ENCODE results near the gene USP16. TPM values are rescaled to one million over a fixed set of nuclear protein-coding genes. Genes with fewer than 3 reads are reported as not detected.

Gene USP16
- total RNA-seq, 4 donors from 2014 or later: 28.3 to 49.5 (median 38.3) TPM

DNA sequence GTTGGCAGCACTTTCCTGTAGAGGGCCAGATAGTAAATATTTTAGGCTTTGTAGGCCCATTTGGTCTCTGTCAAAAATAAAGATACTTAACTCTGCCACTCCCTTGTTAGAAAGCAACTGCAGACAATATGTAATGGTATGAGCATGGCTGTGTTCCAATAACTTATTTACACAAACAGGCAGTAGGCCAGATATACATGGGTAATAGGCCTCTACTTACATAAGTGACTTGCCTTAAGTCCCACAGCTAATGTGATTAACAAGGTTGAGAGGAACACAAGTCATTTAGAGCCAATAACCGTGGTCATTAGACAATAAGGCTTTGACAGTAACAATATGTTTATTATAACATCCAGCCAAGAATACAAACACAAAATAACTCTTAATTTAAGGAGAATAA lies 31.5 kb downstream of the USP16 start:
- H3K4me3 ChIP-seq: no peak overlapping the region
- H3K4me1 ChIP-seq: no peaks in the 10 kb centered on the region
- TF ChIP-seq, protein P1, sequence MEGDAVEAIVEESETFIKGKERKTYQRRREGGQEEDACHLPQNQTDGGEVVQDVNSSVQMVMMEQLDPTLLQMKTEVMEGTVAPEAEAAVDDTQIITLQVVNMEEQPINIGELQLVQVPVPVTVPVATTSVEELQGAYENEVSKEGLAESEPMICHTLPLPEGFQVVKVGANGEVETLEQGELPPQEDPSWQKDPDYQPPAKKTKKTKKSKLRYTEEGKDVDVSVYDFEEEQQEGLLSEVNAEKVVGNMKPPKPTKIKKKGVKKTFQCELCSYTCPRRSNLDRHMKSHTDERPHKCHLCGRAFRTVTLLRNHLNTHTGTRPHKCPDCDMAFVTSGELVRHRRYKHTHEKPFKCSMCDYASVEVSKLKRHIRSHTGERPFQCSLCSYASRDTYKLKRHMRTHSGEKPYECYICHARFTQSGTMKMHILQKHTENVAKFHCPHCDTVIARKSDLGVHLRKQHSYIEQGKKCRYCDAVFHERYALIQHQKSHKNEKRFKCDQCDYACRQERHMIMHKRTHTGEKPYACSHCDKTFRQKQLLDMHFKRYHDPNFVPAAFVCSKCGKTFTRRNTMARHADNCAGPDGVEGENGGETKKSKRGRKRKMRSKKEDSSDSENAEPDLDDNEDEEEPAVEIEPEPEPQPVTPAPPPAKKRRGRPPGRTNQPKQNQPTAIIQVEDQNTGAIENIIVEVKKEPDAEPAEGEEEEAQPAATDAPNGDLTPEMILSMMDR (IDR thresholded peaks at IDR 0.05): no peak
- no peak for TF ChIP-seq POLR2A (IDR thresholded peaks at IDR 0.05)
- H3K9me3 ChIP-seq: no peaks in the 10 kb centered on the region
- peaks cover 0 to 95% (median 0%) of the 10 kb centered on the region in 3 donors for H3K36me3 ChIP-seq
- no peaks in the 10 kb centered on the region for H3K27me3 ChIP-seq
- H3K27ac ChIP-seq: no peak overlapping the region
- no peak for DNase-seq

DNA sequence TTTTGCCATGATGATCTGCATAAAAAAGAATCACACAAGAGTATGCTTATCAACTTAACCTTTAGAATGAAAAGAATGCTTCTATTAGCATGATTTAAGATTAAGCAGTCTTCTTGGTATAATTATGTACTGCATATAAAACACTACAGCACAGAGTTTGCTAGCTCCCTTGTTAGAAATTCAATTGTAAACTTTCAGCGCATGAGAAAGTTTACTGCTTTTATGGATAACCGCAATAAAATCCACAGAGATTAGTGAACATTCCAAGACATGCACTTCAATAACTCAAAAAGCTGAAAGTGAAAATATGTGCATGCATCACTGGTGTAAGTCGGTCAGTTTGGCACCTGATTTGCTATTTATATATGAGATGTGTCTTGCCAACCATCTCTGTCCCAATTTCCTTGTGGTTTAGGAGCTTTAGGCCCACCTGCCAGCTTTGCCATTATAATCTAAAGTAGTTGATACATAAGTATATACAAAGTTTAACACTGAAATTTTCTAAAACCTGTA lies 32.1 kb downstream of the USP16 start:
- H3K4me3 ChIP-seq: no peak overlapping the region

DNA sequence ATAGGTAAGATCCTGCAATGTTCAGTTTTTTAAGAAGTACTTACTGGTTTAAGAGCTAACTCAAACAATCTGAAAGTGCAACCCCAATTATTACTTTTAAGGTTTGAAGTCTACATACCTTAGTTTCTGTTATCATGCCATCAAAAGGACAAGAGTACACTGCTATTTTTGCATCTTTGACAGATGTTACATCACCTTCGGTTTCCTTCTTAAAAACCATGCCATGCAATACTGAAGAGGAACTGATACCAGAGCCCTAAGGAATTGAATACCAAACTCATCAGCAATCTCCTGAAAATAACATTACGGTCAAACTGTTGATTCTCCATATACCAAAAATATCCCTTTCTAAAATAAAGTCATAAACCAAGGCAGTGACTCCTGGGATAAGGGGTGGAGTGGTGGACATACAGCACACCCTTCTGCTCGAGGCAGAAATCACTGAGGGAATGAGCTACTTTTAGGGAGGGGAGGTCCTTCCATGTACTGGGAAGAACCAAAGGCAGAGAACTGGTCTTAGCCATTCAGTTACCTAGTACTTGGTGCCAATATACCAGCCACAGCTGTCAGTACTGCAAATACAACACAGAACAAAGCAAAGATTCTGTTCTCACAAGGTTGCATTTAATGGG lies 40.5 kb downstream of the USP16 start:
- no peaks in the 10 kb centered on the region for H3K9me3 ChIP-seq
- no peaks in the 10 kb centered on the region for H3K27me3 ChIP-seq
- peaks cover 0 to 94% (median 0%) of the 10 kb centered on the region in 3 donors for H3K36me3 ChIP-seq
- H3K4me3 ChIP-seq: no peak overlapping the region
- no peak overlapping the region for H3K27ac ChIP-seq
- no peak for DNase-seq
- TF ChIP-seq POLR2A (IDR thresholded peaks at IDR 0.05): no peak
- TF ChIP-seq, protein P1 (IDR thresholded peaks at IDR 0.05): no peak
- H3K4me1 ChIP-seq: no peaks in the 10 kb centered on the region

More for the DNA sequence above, 32.1 kb downstream of the USP16 start:
- Histone ChIP-seq H3K27me3 (no peaks in the 10 kb centered on the region), H3K4me1 (no peaks in the 10 kb centered on the region), H3K36me3 (peaks cover 0 to 95% (median 0%) of the 10 kb centered on the region in 3 donors), H3K9me3 (no peaks in the 10 kb centered on the region), H3K27ac (no peak overlapping the region)
- no peak for DNase-seq
- no peak for TF ChIP-seq POLR2A (IDR thresholded peaks at IDR 0.05)

DNA sequence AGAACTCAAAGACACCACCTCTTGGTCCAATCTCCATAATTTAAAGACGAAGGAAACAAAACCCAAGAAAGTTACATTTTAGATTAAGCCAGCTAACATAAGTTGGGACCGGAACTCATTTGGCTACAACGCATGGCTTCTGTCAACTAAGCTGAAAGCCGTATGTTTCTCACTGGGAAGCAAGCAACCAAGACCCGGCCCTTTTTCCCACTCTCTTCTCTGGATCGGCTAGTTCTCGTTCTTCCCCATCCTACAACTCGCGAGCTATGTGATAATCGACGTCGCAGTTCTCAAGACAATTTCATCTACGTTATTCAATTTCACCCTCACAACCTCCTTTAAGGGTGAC lies 48.4 kb downstream of the USP16 start:
- no peak for DNase-seq
- TF ChIP-seq POLR2A (IDR thresholded peaks at IDR 0.05): no peak
- TF ChIP-seq, protein P1 (IDR thresholded peaks at IDR 0.05): no peak
- H3K27me3 ChIP-seq: no peaks in the 10 kb centered on the region
- H3K27ac ChIP-seq: peak overlapping the region; percentile 78 to 92 (median 90)
- peaks cover 0 to 15% (median 0%) of the 10 kb centered on the region in 3 donors for H3K36me3 ChIP-seq
- peaks cover 0 to 19% (median 13%) of the 10 kb centered on the region in 4 donors for H3K4me1 ChIP-seq
- H3K4me3 ChIP-seq: peak overlapping the region; percentile 76 to 95 (median 90)
- H3K9me3 ChIP-seq: no peaks in the 10 kb centered on the region

DNA sequence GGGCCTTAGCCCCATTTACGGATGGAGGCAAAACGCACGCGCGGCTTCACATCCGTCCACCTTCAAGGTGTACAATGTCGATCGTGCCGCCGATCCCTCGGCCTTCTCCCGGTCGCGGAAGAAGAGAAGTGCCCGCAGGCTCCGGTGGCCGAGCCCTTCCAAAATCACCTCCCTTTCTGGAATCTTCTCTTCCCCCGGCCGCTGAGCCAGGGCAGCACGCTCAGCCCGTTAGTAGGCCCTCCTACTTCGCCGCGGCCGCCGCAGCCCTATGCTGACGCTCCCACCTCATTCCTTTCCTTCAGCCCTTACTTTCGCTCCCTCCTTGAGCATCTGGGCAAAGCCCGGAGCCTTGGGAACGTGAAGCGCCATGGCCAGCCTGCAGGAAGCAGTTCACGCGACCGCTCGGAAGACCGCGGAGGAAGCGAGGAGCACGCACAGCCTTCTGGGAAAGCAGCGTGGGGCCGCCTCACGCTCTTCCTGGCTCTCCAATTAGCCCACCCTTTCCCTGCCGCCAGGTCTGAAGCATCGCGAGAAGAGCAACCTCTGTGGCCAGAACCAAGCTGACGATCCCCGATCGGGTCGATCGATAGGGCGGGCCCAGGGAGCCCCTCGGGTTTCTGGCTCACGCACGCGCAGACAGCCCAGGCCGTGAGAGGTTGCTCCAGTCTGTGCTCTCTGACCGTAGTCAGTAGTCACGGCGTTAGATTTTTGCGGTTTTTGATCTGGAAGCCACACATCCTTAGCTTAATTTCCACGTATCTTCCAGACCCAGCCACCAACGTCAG lies 48.9 kb downstream of the USP16 start, which contains the start of gene CCT8:
CCT8 (minus strand) TSS at position 427 of the 785 bp plus-strand sequence; CDS start at position 369, 58 bp downstream.
- no peaks in the 10 kb centered on the region for H3K27me3 ChIP-seq
- H3K27ac ChIP-seq: peak within 1 kb of the TSS; percentile 78 to 92 (median 90)
- peak within 1 kb of the TSS; percentile 76 to 95 (median 90) for H3K4me3 ChIP-seq
- H3K4me1 ChIP-seq: peaks cover 0 to 19% (median 13%) of the 10 kb centered on the region in 4 donors
- TF ChIP-seq, protein P1 (IDR thresholded peaks at IDR 0.05): no peak
- TF ChIP-seq POLR2A (IDR thresholded peaks at IDR 0.05): peak; percentile 78 to 80
- DNase-seq: peak; percentile 98 to 99 (median 98)
- peaks cover 0 to 9% (median 0%) of the 10 kb centered on the region in 3 donors for H3K36me3 ChIP-seq
- H3K9me3 ChIP-seq: no peaks in the 10 kb centered on the region

DNA sequence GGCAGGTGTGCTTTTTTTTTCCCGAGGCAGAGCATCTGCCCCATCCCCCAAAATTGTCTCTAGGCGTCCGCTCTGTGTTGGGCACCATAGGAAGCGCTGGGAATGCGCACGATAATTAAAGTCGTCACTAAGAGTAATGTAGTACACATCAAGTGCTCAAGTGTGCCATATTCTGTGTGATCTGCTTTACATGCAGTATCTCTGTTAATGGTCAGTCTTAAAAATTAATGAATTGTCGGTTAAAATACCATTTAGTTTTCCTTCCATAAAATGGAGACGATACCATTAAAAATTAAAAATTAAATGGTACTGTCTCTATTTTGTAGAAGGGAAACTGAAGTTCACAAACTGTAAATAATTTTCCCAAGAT lies 49.5 kb downstream of the USP16 start:
- TF ChIP-seq, protein P1 (IDR thresholded peaks at IDR 0.05): no peak
- TF ChIP-seq POLR2A (IDR thresholded peaks at IDR 0.05): no peak
- no peaks in the 10 kb centered on the region for H3K27me3 ChIP-seq
- peaks cover 0 to 19% (median 13%) of the 10 kb centered on the region in 4 donors for H3K4me1 ChIP-seq
- H3K27ac ChIP-seq: peak overlapping the region; percentile 78 to 92 (median 90)
- peak overlapping the region; percentile 76 to 95 (median 90) for H3K4me3 ChIP-seq
- peaks cover 0 to 4% (median 0%) of the 10 kb centered on the region in 3 donors for H3K36me3 ChIP-seq
- no peak for DNase-seq
- H3K9me3 ChIP-seq: no peaks in the 10 kb centered on the region

All from Peyer's patch (tissue), 4 donors.